DND-41 (cell line): ENCODE measurements around the gene ENTPD5.

Experiments
- ATAC-seq: fragments of 200-7000 bp; cut with Tn5 transposase; 3 replicates; pipeline ENCODE4 v1.9.1; 2021; ENCODE audit warnings: low read depth; ENCODE audit not compliant: insufficient read depth
- DNase-seq: peaks from one replicate; pipeline ENCODE4 v3.0.0-alpha.2; 2020
- H2AFZ ChIP-seq: 2 replicates; pipeline ENCODE4 v1.6.0; 2012; ENCODE audit warnings: low read depth, low read length
- H3K27ac ChIP-seq: 2 replicates; pipeline ENCODE4 v1.5.1; 2012; ENCODE audit warnings: low read length, inconsistent platforms
- H3K27me3 ChIP-seq: fragments of 200-600 bp; sonication (generic); 2 replicates; pipeline ENCODE4 v1.6.0; 2012; ENCODE audit warnings: low read length, mild to moderate bottlenecking, inconsistent platforms; ENCODE audit not compliant: insufficient read depth, poor library complexity
- H3K36me3 ChIP-seq: 2 replicates; pipeline ENCODE4 v1.5.1; 2012; ENCODE audit warnings: low read length, inconsistent platforms; ENCODE audit not compliant: insufficient read depth
- H3K4me1 ChIP-seq: 2 replicates; pipeline ENCODE4 v1.5.1; 2012; ENCODE audit warnings: mild to moderate bottlenecking, low read length; ENCODE audit not compliant: insufficient read depth
- H3K4me2 ChIP-seq: 2 replicates; pipeline ENCODE4 v1.6.0; 2012; ENCODE audit warnings: mild to moderate bottlenecking, moderate library complexity, low read length, inconsistent platforms; ENCODE audit not compliant: insufficient read depth
- H3K4me3 ChIP-seq, 2 experiments: fragments of 200-600 bp in 1 of 2; shearing (Covaris generic) in 1 of 2; 2 replicates each; pipeline ENCODE4 v1.5.1; 2012 to 2016; ENCODE audit warnings: inconsistent platforms in 2 of 2, low read length in 2 of 2, mild to moderate bottlenecking in 2 of 2, low read depth in 1 of 2, moderate library complexity in 1 of 2
- H3K79me2 ChIP-seq: 2 replicates; pipeline ENCODE4 v1.6.0; 2012; ENCODE audit warnings: low read length, inconsistent platforms; ENCODE audit not compliant: insufficient read depth
- H3K9ac ChIP-seq: 2 replicates; pipeline ENCODE4 v1.6.0; 2012; ENCODE audit warnings: low read depth, mild to moderate bottlenecking, inconsistent platforms, low read length, moderate library complexity
- H3K9me3 ChIP-seq: 2 replicates; pipeline ENCODE4 v1.5.1; 2012; ENCODE audit warnings: low read length, moderate library complexity, mild to moderate bottlenecking, inconsistent platforms; ENCODE audit not compliant: insufficient read depth, severe bottlenecking
- H4K20me1 ChIP-seq: 2 replicates; pipeline ENCODE4 v1.6.0; 2012; ENCODE audit warnings: low read length; ENCODE audit not compliant: insufficient read depth
- EZH2 ChIP-seq: IDR thresholded peaks from 3 replicates; pipeline ENCODE4 v1.6.1; 2012; ENCODE audit warnings: borderline replicate concordance, low read depth, mild to moderate bottlenecking, moderate library complexity, low read length, inconsistent platforms; ENCODE audit not compliant: severe bottlenecking
- TF ChIP-seq, protein P1 (sequence below): IDR thresholded peaks from 2 replicates; pipeline ENCODE4 v1.5.1; 2012; ENCODE audit warnings: borderline replicate concordance, low read length, moderate library complexity, mild to moderate bottlenecking; ENCODE audit not compliant: poor library complexity, severe bottlenecking; ENCODE audit errors: extremely low read depth

Gene ENTPD5

DNA sequence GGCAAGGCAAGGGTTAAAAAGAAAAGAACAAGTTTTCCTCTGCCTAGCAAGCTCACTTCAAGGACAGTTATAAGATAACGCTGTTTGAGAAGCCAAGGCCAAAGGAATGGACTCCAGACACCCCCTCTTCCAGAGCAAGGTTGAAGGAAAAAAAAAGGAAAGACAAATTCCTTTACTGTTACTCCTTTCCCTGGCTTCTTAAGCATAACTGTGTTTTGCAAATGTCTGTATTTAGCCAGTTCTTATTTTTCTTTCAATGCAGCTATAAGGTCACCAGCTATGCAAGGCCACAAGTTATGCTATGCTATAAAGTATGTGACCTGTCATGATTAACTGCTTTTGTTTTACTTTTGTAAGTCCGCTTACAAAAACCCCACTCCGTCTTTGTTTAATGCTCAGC, 105.8 kb downstream of the ENTPD5 start:
- Histone ChIP-seq H3K9me3 (no peaks in the 10 kb centered on the region), H3K79me2 (peaks cover 28% of the 10 kb centered on the region), H2AFZ (no peak overlapping the region), H3K36me3 (peaks cover 79% of the 10 kb centered on the region), H3K4me2 (no peak overlapping the region), H3K9ac (no peak overlapping the region), H3K27me3 (no peaks in the 10 kb centered on the region), H3K4me1 (no peaks in the 10 kb centered on the region), H3K27ac (no peak overlapping the region), H4K20me1 (peaks cover 6% of the 10 kb centered on the region; the same call in 1 of the 2 replicates), H3K4me3 (no peak overlapping the region)
- DNase-seq (no peak), ATAC-seq (no peak)
- TF ChIP-seq, protein P1, sequence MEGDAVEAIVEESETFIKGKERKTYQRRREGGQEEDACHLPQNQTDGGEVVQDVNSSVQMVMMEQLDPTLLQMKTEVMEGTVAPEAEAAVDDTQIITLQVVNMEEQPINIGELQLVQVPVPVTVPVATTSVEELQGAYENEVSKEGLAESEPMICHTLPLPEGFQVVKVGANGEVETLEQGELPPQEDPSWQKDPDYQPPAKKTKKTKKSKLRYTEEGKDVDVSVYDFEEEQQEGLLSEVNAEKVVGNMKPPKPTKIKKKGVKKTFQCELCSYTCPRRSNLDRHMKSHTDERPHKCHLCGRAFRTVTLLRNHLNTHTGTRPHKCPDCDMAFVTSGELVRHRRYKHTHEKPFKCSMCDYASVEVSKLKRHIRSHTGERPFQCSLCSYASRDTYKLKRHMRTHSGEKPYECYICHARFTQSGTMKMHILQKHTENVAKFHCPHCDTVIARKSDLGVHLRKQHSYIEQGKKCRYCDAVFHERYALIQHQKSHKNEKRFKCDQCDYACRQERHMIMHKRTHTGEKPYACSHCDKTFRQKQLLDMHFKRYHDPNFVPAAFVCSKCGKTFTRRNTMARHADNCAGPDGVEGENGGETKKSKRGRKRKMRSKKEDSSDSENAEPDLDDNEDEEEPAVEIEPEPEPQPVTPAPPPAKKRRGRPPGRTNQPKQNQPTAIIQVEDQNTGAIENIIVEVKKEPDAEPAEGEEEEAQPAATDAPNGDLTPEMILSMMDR = no peak
- no peak for TF ChIP-seq EZH2

DNA sequence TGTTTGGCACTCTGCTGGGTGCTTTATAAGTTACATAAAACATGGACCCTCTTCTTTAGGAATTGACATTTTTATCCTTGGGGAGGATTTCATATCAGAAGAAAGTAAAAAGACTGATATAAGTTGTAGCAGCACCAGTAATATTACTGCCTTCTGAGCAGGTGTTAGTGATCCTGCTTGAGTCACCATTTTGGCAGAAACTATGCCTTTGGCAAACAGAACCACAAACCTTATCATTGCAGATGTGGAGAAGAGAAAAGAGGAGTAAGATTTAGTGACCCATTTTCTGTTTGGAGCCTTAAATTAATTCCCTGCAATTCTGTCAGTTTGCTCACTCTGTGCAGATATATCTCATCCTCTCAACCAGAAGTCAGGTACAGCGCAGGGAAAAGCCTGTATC, 109.4 kb downstream of the ENTPD5 start:
- H3K79me2 ChIP-seq = peaks cover 19% of the 10 kb centered on the region
- H3K9me3 ChIP-seq = no peaks in the 10 kb centered on the region
- no peak for ATAC-seq
- H4K20me1 ChIP-seq = no peaks in the 10 kb centered on the region
- H3K9ac ChIP-seq = no peak overlapping the region
- peaks cover 93% of the 10 kb centered on the region for H3K36me3 ChIP-seq
- H2AFZ ChIP-seq = no peak overlapping the region
- no peak overlapping the region for H3K4me3 ChIP-seq
- no peak overlapping the region for H3K27ac ChIP-seq
- DNase-seq = no peak
- no peaks in the 10 kb centered on the region for H3K27me3 ChIP-seq
- no peak for TF ChIP-seq EZH2
- TF ChIP-seq, protein P1 = no peak
- H3K4me2 ChIP-seq = no peak overlapping the region
- no peaks in the 10 kb centered on the region for H3K4me1 ChIP-seq
